GM23248 (cell line): ENCODE results near the gene CPPED1. TPM values are rescaled to one million over a fixed set of nuclear protein-coding genes. Genes with fewer than 3 reads are reported as not detected.

ENCODE experiments used
- DNase-seq: peaks from one replicate; pipeline ENCODE4 v3.0.0-alpha.2; 2015
- H2AFZ ChIP-seq: fragments of 200-600 bp; sonication (generic); 2 replicates; pipeline ENCODE4 v1.6.1; 2016; ENCODE audit warnings: antibody characterized with exemption
- H3F3A ChIP-seq: fragments of 200-600 bp; sonication (generic); 2 replicates; pipeline ENCODE4 v1.6.1; 2016; ENCODE audit warnings: mild to moderate bottlenecking, antibody characterized with exemption, mixed run types; ENCODE audit not compliant: insufficient read depth
- H3K27ac ChIP-seq: fragments of 200-600 bp; sonication (generic); 2 replicates; pipeline ENCODE4 v1.5.1; 2016; ENCODE audit warnings: mild to moderate bottlenecking
- H3K27me3 ChIP-seq: fragments of 200-600 bp; sonication (generic); replicated peaks from 2 replicates; pipeline ENCODE4 v1.6.1; 2016; ENCODE audit warnings: mild to moderate bottlenecking; ENCODE audit not compliant: insufficient read depth
- H3K36me3 ChIP-seq: fragments of 200-600 bp; sonication (generic); 2 replicates; pipeline ENCODE4 v1.6.1; 2016; ENCODE audit warnings: low read depth, mild to moderate bottlenecking
- H3K4me1 ChIP-seq: fragments of 200-600 bp; sonication (generic); 2 replicates; pipeline ENCODE4 v1.6.1; 2016; ENCODE audit warnings: mild to moderate bottlenecking; ENCODE audit not compliant: insufficient read depth
- H3K4me2 ChIP-seq: fragments of 200-600 bp; sonication (generic); one replicate; pipeline ENCODE4 v1.6.1; 2016; ENCODE audit warnings: mild to moderate bottlenecking; ENCODE audit not compliant: unreplicated experiment
- H3K4me3 ChIP-seq: fragments of 200-600 bp; sonication (generic); 2 replicates; pipeline ENCODE4 v1.5.1; 2016; ENCODE audit warnings: mild to moderate bottlenecking
- H3K79me2 ChIP-seq: fragments of 200-600 bp; sonication (generic); 2 replicates; pipeline ENCODE4 v1.6.1; 2016; ENCODE audit warnings: mild to moderate bottlenecking; ENCODE audit not compliant: insufficient read depth
- H3K9ac ChIP-seq: fragments of 200-600 bp; sonication (generic); 2 replicates; pipeline ENCODE4 v1.6.1; 2016; ENCODE audit warnings: mild to moderate bottlenecking
- H3K9me2 ChIP-seq: fragments of 200-600 bp; sonication (generic); 2 replicates; pipeline ENCODE4 v1.6.1; 2016; ENCODE audit warnings: mixed run types, mild to moderate bottlenecking, moderate library complexity; ENCODE audit not compliant: insufficient read depth
- H3K9me3 ChIP-seq: fragments of 200-600 bp; sonication (generic); one replicate; pipeline ENCODE4 v1.6.1; 2017; ENCODE audit warnings: low read depth
- H4K20me1 ChIP-seq: fragments of 200-600 bp; sonication (generic); 2 replicates; pipeline ENCODE4 v1.6.0; 2016; ENCODE audit not compliant: insufficient read depth
- EZH2 ChIP-seq: fragments of 200-600 bp; sonication (generic); IDR thresholded peaks from 2 replicates; pipeline ENCODE4 v1.6.1; 2018; ENCODE audit warnings: antibody characterized with exemption, mild to moderate bottlenecking; ENCODE audit not compliant: insufficient read depth, poor library complexity, severe bottlenecking
- EZH2phosphoT487 ChIP-seq: fragments of 200-600 bp; sonication (generic); IDR thresholded peaks from 2 replicates; pipeline ENCODE4 v1.6.1; 2018; ENCODE audit warnings: antibody characterized with exemption, moderate library complexity, mild to moderate bottlenecking, low read depth; ENCODE audit not compliant: insufficient read depth
- WGBS, 2 experiments: methylation state at CpG; one replicate each; pipeline ENCODE4 v1.1.6; 2015 to 2017; ENCODE audit warnings: low lambda C conversion rate in 2 of 2, low coverage in 1 of 2; ENCODE audit errors: missing lambda C conversion rate in 2 of 2; 5-methylcytosine and 5-hydroxymethylcytosine counted together
- in situ Hi-C: fragments of 300-500 bp; cut with MboI; formaldehyde crosslinking; loops from 2 replicates; pipeline ENCODE4 v1.15.0; 2020
- polyA plus RNA-seq: library from polyadenylated mRNA; unstranded; fragments of >200 nt; fragmentation: Nextera tagmentation; extraction: Ambion mirVana; gene quantifications from 2 replicates; pipeline ENCODE4 v1.2.1, GENCODE V29; 2016
- total RNA-seq: library from RNA; depleted of rRNA; stranded (reverse); fragments of >200 nt; shearing (Covaris generic); gene quantifications from 2 replicates; pipeline ENCODE4 v1.2.3, GENCODE V29; 2014

Gene CPPED1
- total and polyA plus RNA-seq, 2 experiments from 2014 or later: 11.7 to 39.1 TPM

- no peak overlapping the region for H3K4me3 ChIP-seq
- H2AFZ ChIP-seq: no peak overlapping the region
- no peak overlapping the region for H3K4me2 ChIP-seq
- H3K36me3 ChIP-seq: no peaks in the 10 kb centered on the region; the same call in 1 of the 2 replicates
- H3F3A ChIP-seq: no peaks in the 10 kb centered on the region
- in situ Hi-C loops: no loop called here
- peaks cover 53% of the 10 kb centered on the region for H3K79me2 ChIP-seq
- H3K9me2 ChIP-seq: no peaks in the 10 kb centered on the region
- TF ChIP-seq EZH2: no peak
- no peak for TF ChIP-seq EZH2phosphoT487
- no peak overlapping the region for H3K9ac ChIP-seq
- H3K27ac ChIP-seq: no peak overlapping the region
- no peaks in the 10 kb centered on the region for H3K27me3 ChIP-seq
- no peaks in the 10 kb centered on the region for H3K9me3 ChIP-seq
- no peaks in the 10 kb centered on the region for H4K20me1 ChIP-seq
- DNase-seq: no peak
- WGBS, 2 experiments: 72 to 77% methylated on average over 2 of the region's 2 CpGs
- peaks cover under 1% of the 10 kb centered on the region; the same call in 1 of the 2 replicates for H3K4me1 ChIP-seq
These were observed 12.3 kb downstream of the CPPED1 start for GRCh38 chr16:12791340-12791739.

GRCh38 chr16:12788758-12789157, 14.9 kb downstream of the CPPED1 start:
- no peaks in the 10 kb centered on the region for H3K27me3 ChIP-seq
- no peak overlapping the region for H2AFZ ChIP-seq
- H3K27ac ChIP-seq: no peak overlapping the region
- 21 to 24% methylated on average over 7 of the region's 7 CpGs for WGBS, 2 experiments
- no peak overlapping the region for H3K4me2 ChIP-seq
- in situ Hi-C loops: no loop called here
- no peaks in the 10 kb centered on the region for H3F3A ChIP-seq
- no peaks in the 10 kb centered on the region for H4K20me1 ChIP-seq
- TF ChIP-seq EZH2 (no peak), EZH2phosphoT487 (no peak)
- DNase-seq: no peak
- no peaks in the 10 kb centered on the region for H3K9me3 ChIP-seq
- peaks cover 32% of the 10 kb centered on the region for H3K79me2 ChIP-seq
- H3K9me2 ChIP-seq: no peaks in the 10 kb centered on the region
- no peaks in the 10 kb centered on the region for H3K4me1 ChIP-seq
- no peak overlapping the region for H3K4me3 ChIP-seq
- H3K9ac ChIP-seq: no peak overlapping the region
- H3K36me3 ChIP-seq: no peaks in the 10 kb centered on the region; the same call in 1 of the 2 replicates

- H3K79me2 ChIP-seq: peaks cover 21% of the 10 kb centered on the region
- in situ Hi-C loops: no loop called here
- 87 to 95% methylated on average over 6 of the region's 6 CpGs for WGBS, 2 experiments
These were observed 17.6 kb downstream of the CPPED1 start for GRCh38 chr16:12786081-12786480.

GRCh38 chr16:12784076-12784475, 19.6 kb downstream of the CPPED1 start:
- in situ Hi-C loops: no loop called here
- Histone ChIP-seq H3K4me3 (no peak overlapping the region), H3F3A (no peaks in the 10 kb centered on the region), H3K27ac (no peak overlapping the region), H3K9me2 (no peaks in the 10 kb centered on the region), H3K27me3 (no peaks in the 10 kb centered on the region), H3K79me2 (peaks cover 15% of the 10 kb centered on the region), H3K9me3 (no peaks in the 10 kb centered on the region), H3K36me3 (no peaks in the 10 kb centered on the region; the same call in 1 of the 2 replicates), H3K4me1 (no peaks in the 10 kb centered on the region), H3K4me2 (no peak overlapping the region), H4K20me1 (no peaks in the 10 kb centered on the region), H2AFZ (no peak overlapping the region), H3K9ac (no peak overlapping the region)
- DNase-seq: peak; percentile 5
- TF ChIP-seq EZH2: no peak
- TF ChIP-seq EZH2phosphoT487: no peak

More at GRCh38 chr16:12786081-12786480, 17.6 kb downstream of the CPPED1 start:
- H3K9ac ChIP-seq: no peak overlapping the region
- TF ChIP-seq EZH2phosphoT487 (no peak), EZH2 (no peak)
- H3K27me3 ChIP-seq: no peaks in the 10 kb centered on the region
- no peaks in the 10 kb centered on the region for H3K9me3 ChIP-seq
- H3K27ac ChIP-seq: no peak overlapping the region
- H3K36me3 ChIP-seq: no peaks in the 10 kb centered on the region; the same call in 1 of the 2 replicates
- no peak overlapping the region for H3K4me2 ChIP-seq
- H3K4me1 ChIP-seq: no peaks in the 10 kb centered on the region
- H4K20me1 ChIP-seq: no peaks in the 10 kb centered on the region
- H3K4me3 ChIP-seq: no peak overlapping the region
- no peaks in the 10 kb centered on the region for H3F3A ChIP-seq
- no peak overlapping the region for H2AFZ ChIP-seq
- no peaks in the 10 kb centered on the region for H3K9me2 ChIP-seq
- DNase-seq: no peak

GRCh38 chr16:12781777-12782176, 21.9 kb downstream of the CPPED1 start:
- no peak overlapping the region for H3K4me3 ChIP-seq
- H3F3A ChIP-seq: no peaks in the 10 kb centered on the region
- no peaks in the 10 kb centered on the region for H4K20me1 ChIP-seq
- in situ Hi-C loops: no loop called here
- no peak overlapping the region for H3K9ac ChIP-seq
- DNase-seq: no peak
- H2AFZ ChIP-seq: no peak overlapping the region
- no peak overlapping the region for H3K4me2 ChIP-seq
- no peaks in the 10 kb centered on the region for H3K79me2 ChIP-seq
- TF ChIP-seq EZH2phosphoT487: no peak
- no peak for TF ChIP-seq EZH2
- no peaks in the 10 kb centered on the region for H3K27me3 ChIP-seq
- H3K4me1 ChIP-seq: no peaks in the 10 kb centered on the region
- WGBS, 2 experiments: 39 to 44% methylated on average over 8 of the region's 8 CpGs
- no peaks in the 10 kb centered on the region for H3K9me2 ChIP-seq
- H3K27ac ChIP-seq: no peak overlapping the region
- no peaks in the 10 kb centered on the region for H3K9me3 ChIP-seq
- H3K36me3 ChIP-seq: no peaks in the 10 kb centered on the region
